ENCODE results near the gene SELENON.

The SELENON gene

DNA sequence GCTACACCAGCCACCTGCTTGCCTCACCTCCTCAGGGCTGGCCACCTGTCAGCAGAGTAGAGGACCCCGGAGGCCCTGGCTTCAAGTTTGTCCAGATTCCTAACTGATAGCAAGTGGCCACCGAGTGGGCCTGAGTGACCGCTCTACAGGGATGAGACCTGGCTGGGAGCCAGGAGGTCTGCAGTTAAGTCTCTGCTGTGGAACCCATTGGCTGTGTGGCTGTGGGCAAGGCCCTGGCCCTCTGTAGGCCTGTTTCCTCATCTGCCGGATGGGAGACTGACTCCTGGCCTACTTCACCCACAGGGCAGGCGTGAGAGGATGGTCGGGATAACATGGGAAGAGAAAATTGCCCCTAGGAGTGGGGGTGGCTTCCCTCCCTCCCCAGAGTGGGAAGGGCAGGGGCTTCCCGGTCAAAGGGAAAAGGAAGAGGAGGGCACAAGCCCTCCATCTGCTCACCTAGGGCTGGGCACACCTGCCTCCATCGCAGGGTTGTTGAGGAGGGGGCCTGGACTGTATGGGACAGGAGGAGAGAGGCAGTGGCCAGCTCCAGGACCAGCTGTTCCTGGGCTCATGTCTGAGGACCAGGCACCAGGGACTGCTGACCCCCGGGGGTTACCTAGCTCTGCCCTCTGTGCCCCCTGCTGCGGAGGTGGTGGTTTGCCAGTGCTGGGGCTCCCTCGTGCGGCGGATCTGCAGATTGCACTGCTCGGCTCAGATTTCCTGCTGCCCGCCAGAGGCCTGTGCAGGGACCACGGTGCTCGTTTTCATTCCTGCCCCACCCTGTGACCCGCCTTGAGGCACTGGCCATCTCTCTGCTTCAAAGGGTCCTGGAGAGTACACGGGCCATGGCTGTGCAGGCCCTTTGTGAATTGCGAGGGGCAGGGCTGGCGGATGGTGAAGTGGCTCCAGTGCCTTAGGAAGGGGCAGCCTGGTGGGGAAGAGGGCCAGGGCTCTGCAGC, 10.6 kb downstream of the SELENON start:
- peak; percentile 76 to 80 for DNase-seq

DNA sequence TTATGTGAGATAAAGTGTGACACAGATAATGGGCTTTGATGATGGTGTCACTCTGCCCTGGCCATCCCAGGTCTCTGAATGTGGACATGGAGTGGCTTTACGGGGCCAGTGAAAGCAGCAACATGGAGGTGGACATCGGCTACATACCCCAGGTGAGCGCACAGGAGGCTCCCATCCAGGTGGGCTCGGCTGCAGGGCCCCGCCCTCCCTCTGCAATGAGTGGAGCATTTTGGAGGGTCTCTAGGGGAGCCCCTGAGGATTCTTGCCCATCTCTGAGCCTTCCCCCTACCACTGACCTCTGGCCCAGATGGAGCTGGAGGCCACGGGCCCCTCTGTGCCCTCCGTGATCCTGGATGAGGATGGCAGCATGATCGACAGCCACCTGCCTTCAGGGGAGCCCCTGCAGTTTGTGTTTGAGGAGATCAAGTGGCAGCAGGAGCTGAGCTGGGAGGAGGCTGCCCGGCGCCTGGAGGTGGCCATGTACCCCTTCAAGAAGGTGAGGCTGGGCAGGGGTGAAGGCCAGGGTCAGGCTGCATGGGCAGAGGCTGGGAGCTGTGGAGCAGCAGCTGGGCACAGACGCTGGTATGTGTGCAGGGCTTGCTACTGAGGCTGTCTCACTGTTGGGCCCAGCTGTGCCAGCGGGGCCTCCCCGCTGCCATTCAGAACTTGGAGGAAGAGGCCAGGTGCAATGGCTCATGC, 11.5 kb downstream of the SELENON start:
- no peak for DNase-seq

DNA sequence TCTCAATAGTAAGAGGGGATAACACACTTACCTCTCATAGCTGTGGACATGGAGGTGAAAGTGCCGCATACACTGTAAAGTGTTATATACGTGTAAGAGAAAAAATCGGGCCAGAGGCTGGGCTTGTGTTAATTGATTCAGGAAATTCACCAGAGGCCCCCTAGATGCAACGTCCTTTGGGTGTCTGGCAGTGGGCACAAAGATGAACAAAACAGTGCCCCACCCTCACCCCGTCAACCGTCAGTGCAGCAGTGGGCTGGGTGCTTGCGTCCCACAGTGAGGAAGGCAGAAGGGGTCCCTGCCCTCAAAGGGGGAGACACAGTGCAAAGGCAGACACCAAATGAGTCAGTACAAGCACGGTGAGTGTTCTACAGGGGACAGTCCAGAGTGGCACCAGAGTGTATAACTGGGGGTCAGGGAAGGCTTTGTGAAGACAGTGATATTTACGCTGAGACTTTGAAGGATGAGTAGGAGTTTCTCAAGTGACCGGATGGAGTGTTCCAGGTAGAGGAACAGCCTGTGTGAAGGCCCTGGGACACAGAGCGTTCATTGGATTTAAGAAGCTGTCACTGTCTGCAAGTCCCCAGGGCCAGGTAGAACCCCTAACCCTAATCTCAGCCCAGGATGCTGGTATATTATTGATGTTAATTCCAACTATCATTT, 13.2 kb downstream of the SELENON start:
- no peak for DNase-seq

DNA sequence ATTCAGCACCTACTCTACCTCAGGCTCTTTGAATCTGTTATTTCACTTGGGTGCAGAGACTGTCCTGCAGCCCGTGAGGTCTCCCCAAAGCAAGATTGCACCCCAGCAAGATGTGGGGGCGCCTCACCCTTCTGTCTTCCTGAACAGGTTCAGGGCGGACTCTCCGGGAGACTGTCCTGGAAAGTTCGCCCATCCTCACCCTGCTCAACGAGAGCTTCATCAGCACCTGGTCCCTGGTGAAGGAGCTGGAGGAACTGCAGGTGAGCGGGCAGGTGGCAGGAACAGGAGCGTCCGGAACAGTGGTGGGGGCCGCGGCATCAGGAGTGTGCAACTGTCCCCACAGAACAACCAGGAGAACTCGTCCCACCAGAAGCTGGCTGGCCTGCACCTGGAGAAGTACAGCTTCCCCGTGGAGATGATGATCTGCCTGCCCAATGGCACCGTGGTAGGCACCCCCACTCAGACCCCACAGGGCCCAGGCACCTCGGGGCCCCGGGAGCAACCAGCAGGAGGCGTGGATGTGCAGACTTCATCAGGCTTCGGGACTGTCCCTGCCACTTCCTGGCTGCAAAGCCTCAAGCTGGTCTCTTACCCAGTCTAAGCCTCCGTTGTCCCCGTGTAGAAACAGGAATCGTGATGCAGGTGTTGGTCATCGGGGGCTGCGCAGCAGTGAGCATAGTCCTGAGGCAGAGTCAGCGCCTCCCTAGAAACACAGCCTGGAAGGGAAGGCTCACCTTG, 13.9 kb downstream of the SELENON start:
- no peak for DNase-seq

DNA sequence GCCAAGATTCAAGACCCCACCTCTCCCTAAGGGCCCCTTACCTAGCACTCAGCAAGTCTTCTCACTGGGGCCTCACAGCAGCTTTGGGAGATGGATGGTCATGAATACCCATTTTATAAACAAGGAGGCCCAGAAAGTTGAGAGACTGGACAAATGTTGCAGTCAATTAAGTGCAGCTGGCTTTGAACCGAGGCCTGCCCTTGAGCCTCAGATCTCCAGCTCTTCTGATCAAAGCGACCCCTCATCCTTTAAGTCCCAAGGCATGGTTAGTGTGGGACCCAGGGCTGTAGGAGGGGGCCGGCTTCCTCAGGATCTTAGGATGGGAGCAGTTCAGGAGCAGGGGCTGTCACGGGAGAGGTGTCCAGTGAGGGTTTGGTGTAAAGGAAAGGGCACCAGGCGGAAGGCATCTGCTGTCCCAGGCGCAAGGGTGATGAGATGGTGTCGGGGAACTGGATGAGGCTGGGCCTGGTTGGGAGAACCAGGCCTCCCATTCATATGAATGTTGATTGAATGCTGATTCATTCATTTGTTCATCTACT, 14.6 kb downstream of the SELENON start:
- no peak for DNase-seq

DNA sequence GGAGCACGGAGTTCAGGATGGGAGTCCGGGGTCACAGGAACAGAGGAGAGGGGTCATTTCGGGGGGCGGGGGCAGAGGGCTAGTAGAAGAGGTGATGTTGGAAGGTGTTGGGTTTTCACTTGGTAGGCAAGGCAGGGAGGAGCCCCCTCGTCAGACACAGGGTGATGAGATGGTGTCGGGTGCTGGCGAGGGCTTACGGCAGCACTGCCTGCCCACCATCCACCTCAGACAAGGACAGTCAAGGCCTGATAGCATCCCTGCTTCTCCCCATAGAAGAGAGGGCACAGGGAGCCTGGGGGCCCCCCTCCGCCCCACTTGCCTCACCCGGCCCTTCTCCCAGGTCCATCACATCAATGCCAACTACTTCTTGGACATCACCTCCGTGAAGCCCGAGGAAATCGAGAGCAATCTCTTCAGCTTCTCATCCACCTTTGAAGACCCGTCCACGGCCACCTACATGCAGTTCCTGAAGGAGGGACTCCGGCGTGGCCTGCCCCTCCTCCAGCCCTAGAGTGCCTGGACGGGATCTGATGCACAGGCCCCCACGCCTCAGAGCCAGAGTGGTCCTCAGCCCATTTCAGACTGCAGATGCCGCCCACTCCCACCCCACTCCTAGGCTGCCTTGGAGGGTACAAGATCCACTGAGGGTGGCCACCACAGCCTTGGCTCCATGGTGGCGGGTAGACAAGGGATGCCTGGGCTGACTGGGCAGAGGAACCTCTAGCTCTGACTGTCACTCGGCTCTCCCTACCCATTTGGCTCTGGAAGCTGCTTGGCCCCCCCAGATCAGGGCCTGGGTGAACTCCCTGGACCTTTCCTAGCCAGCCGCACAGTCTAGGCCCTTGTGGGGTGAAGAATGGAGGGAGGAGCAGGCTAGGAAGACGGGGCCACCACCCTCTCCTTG, 15.5 kb downstream of the SELENON start:
- no peak for DNase-seq

DNA sequence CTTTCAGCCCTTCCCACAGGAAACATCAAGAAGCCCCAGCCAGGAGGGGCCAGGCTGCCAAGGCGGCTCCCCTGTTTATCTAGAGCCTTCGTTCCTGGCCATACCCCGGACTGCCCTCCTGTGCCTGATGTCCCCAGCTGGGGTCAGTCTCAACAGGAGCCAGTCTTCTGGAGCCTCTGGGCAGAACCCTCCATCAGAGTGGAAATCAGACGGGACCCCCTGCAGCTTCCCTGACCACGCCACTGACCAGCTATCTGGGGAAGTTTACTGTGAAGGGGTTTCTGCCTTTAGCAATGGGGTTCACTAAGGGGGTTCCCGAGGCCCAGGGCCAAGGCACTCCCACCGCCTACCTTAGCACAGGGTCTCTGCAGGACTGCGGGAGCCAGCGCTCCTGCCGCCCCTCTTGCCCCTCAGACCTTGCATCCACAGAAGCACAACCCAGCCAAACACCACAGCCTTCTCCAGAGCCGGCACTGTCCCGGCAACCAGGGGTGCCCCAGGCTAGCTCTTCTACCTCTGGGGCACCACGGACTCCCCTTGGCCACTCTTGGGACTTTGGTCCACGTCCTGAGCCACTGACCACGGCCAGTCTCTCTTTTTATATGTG, 16.2 kb downstream of the SELENON start:
- no peak for DNase-seq

DNA sequence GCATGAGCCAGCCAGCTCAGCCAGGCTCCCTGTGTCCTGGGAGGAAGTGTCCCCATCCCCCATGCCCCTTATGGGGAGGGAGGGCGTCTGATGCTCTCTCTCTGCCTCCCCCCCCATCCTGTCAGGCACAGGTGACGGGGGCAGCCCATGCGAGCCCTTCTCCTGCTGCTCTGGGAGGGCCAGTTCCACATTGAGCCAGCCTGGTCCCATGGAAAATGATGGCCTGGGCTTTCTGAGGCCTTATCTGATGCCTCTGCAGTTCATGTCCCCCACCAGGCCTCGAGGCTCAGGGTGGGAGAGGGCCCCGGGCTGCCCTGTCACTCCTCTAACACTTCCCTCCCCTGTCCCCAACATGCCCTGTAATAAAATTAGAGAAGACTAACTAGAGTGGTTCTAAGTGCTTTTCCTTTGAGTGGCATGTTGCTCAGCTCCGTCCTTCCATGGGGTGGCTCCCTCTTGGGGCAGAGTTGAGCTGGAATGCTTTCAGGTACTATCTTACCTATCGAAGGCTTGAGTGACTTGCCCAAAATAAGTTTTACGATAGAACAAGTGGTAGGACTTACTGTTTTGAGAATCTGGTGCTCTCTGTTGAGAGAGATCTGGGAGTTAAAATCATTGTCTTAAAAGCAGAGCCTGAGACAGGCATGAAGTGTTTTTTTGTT, 18.0 kb downstream of the SELENON start:
- no peak for DNase-seq

DNA sequence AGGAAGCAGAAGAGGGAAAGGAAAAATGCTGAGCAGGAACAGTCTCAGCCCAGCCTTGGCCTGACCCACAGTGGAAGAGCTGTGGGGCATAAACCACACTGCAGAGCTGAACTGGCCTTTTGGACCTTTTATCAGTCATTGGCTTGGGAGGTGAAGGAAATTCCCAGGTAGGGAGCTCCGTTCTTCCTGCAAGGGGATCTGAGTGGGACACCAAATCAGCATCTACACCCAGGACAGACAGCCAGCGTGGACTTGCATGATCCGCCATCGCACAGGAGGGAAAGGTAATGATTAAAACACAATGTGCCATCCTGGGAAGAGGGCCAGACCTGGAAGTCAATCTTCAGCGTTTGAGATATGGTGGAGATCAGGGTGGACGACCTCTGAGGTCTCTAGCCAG, 18.6 kb downstream of the SELENON start:
- no peak for DNase-seq

DNA sequence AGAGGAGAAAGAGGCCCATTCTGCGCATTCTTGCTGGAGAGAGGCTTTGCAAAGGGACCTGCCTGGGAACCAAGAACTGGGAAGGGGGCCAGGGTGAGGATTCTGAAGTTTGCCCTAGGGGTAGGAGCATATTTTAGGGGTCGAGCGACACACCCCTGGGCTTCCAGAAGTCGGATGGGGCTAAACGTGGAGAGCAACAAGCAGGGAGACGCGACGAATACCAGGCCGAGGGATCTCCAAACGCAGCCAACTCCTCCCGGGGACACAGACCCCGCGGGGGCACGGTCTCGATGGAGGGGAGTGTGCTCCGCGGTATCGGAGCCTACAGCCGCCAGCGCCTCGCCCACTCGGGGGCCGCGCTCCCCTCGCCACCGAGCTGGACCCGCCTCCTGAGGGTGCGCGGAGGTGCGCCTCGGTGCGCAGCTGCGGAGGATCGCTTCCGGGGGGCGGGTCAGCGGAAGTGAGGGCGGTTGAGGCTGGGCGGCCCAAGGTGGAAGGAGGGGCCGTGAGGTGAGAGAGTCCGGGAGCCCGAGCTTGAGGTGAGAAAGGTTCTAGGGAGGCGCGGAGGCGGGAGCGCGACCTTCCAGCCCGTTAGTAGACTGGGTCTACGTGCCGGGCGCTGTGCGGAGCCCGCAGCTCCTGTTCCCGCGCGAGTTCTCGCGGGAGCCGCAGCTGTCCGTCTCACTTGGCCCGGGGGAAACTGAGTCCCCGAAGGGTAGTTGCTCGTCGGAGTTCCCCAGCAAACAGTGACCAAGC, 19.7 kb downstream of the SELENON start, which contains the start of gene MTFR1L:
MTFR1L (plus strand) TSS at position 464 of the 756 bp plus-strand sequence. CDS start 3,151 bp downstream, outside the sequence.
- DNase-seq, result peak; percentile 91 to 93

DNA sequence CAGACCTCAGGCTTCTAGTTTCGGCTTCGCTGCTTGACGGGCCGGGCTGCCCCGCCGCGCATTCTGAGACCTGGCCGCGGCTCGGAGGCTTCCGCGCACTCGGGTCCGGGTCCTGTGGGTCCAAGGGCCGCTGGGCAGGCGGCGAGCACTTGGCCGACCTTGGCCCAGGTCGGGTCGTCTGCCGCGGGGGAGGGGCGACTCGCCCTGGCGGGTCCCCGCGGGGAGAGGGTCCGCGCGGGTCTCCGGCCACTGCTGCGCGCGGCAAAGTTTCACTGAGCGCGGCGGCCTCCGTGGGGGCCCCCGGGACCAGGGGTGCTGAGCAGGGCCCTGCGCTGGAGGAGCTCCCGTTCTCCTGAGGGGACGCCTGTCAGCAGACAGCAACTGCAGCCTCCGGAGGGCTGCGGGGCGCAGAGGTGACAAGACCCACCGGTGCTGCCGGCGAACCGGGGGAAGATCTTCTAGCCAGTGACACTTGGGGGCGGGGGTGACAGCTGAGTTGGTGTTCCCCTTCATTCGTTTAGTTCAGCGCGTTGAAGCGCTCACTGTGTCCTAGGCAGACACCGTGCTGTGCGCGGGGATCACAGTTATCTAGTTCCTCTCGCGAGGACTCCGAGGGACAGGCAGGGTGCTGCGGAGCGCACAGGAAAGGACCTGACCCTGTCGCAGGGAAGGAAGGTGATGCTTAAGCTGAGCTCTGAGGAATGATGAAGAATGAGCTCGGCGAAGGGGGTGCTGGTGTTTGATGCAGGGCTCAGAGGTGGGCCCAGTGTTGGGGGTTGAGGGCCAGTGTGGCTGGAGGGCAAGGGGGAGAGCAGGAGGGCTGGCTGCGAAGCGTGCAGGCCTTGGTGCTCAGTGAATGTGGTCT, 20.5 kb downstream of the SELENON start:
- DNase-seq, result peak; percentile 76 to 79

DNA sequence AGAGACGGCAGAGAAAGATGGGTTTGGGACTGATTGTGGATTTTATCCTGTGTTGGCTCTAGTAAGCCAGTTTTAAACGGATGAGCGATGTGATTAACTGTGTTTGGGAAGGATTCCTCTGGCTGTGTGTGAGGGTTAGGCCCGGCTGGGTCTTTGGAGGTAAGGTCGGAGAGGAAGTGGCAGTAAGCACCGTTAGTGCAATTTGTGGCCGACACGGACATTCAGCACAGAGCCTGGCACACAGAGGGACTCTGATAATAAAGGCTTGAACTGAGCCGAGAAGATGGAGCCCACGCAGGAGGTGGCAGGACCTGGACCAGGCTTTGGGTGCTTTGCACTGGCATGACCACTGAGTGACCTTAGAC, 21.1 kb downstream of the SELENON start:
- DNase-seq, result no peak

DNA sequence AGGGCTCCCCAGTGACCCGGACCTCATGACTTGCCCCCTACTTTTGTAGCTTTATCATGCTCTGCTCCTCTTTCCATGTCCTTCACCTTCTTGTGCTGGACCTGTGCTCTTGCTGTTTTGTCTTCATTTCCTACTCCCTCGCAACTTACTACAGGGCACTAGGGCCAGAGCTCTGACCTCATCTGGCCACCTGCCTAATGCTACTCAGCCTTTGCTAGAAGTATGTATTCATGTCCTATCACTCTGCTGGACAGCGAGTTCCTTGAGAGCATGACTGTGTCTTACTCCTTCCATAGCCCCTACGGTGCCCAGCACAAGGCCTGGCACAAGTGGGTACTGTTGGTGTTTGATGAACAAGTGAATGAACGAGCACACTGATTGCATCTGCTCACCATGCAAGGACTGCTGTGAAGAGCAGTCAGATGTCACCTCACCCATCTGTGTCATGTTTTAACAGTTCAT, 21.7 kb downstream of the SELENON start:
- no peak for DNase-seq

DNA sequence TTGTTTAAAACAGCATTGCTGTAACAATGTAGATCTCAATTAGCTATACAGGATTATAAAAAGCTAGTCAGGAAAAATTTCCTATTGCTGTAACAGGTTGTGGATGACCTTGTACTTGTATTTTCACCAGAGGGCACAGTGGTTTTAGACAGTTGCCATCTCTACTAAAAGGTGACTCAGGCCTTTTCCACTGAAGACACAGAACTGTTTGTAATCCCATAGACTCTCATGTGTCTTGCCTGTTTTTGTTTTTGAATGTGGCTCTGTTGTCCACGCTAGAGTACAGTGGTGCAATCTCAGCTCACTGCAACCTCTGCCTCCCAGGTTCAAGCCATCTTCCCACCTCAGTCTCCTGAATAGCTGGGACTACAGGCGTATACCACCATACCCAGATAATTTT, 25.6 kb downstream of the SELENON start:
- DNase-seq, result no peak

DNA sequence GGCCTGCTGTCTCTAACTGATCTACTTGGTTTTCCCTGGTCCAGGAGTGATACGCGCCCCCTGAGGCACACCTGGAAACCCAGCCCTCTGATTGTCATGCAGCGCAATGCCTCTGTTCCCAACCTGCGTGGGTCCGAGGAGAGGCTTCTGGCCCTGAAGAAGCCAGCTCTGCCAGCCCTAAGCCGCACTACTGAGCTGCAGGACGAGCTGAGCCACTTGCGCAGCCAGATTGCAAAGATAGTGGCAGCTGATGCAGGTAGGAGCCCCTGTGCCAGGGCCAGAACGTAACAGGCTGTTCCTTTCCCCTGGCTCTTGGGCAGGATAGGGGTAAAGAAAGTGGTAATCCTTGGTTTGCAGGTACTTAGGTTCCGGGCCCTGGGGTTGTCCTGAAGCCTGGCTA, 26.6 kb downstream of the SELENON start:
- no peak for DNase-seq

DNA sequence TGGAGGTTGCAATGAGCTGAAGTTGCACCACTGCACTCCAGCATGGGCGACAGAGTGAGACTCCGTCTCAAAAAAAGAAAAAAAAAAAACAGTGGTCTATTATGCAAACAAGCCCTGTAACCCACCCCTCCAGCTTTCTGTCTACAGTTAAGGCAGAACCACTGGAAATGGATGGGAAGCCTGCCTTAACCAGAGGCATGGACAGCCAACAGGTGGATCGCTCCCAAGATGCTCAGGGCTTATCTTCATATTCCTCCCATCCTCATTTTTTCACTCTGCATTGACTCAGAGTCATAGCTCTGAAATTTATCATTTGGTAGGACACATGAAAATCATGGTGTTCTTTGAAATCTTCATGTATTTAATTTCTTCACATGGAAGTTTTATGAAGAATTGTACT, 28.5 kb downstream of the SELENON start:
- DNase-seq, result no peak

DNA sequence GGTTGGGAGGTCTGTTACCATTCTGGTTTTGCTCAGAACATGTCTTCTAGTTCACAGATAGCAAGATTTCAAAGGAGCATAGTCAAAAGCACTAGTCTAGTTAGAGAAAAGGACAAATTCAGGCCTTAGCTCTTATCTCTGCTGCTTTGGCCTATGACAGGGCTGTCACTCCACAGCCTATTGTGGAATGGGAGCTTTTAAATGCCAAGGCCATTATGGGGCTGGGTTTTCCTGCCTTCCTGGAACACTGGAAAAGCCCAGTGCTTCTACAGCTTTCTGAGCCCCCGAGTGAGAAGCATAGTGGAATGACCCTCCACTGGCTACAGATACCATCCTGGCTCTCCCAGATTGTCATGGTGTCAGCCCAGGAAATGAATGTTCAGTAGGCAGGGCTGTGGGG, 29.1 kb downstream of the SELENON start:
- no peak for DNase-seq

DNA sequence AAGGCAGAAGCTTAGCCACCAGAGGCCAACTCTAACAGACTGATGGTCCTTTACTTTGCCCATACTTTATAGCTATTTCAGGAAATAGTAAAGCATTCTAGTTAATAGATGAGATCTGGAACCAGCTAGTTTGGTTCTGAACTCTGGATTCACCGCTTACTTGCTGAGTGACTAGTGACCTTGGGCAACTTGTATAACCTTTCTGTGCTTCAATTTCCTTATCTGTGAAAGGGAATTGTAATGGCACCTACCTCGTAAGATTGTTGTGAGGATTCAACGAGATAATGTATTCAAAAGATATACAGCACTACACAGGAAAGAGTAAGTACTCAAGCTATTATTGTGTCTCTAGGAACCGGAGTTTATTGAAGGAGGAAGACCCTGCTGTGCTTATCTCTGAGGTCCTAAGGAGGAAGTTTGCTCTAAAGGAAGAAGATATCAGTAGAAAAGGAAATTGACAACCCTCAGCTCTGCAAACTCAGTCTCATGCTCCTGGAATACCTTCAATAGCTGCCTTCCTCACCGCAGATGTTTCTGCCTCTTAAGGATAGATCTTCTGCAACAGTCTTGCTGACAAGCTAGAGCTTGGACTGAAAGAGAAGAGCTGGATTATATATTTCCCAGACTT, 31.7 kb downstream of the SELENON start:
- no peak for DNase-seq

Measured in CD4-positive, alpha-beta T cell treated with Interleukin-1 beta for 1 hour (primary cell).